Mesothelial cell of epicardium (in vitro differentiated cells): Measurements from ENCODE around the gene NAV2. TPM values are rescaled to one million over a fixed set of nuclear protein-coding genes. Genes with fewer than 3 reads are reported as not detected.

Source experiments
- DNase-seq, 2 experiments: peaks; one replicate each; pipeline ENCODE4 v3.0.0; 2021; ENCODE audit warnings: low spot score in 2 of 2; ENCODE audit not compliant: unreplicated experiment in 2 of 2
- H3K27ac Mint-ChIP-seq: 2 replicates; pipeline ENCODE4 v1.8.0; 2021; ENCODE audit warnings: mixed read lengths
- H3K27me3 Mint-ChIP-seq: 2 replicates; pipeline ENCODE4 v1.8.0; 2021; ENCODE audit warnings: low read depth, mixed read lengths
- H3K36me3 Mint-ChIP-seq: 2 replicates; pipeline ENCODE4 v1.8.0; 2021; ENCODE audit warnings: mixed read lengths
- H3K4me1 Mint-ChIP-seq: 2 replicates; pipeline ENCODE4 v1.8.0; 2021; ENCODE audit warnings: mixed read lengths
- H3K4me3 Mint-ChIP-seq: 2 replicates; pipeline ENCODE4 v1.8.0; 2021; ENCODE audit warnings: mild to moderate bottlenecking, moderate library complexity, mixed read lengths
- H3K9me3 Mint-ChIP-seq: 2 replicates; pipeline ENCODE4 v1.8.0; 2021; ENCODE audit warnings: mixed read lengths
- total RNA-seq: library from RNA; stranded (reverse); gene quantifications from 3 replicates; pipeline ENCODE4 v1.2.1, GENCODE V29; 2021
- TF ChIP-seq, protein P1 (sequence below): fragments of 200-600 bp; sonication (generic); IDR thresholded peaks from one replicate; pipeline ENCODE4 v1.5.0; 2021; ENCODE audit warnings: antibody characterized with exemption; ENCODE audit not compliant: unreplicated experiment

NAV2 gene
- total RNA-seq, 1 donor from 2014 or later, result 69.8 TPM

DNA sequence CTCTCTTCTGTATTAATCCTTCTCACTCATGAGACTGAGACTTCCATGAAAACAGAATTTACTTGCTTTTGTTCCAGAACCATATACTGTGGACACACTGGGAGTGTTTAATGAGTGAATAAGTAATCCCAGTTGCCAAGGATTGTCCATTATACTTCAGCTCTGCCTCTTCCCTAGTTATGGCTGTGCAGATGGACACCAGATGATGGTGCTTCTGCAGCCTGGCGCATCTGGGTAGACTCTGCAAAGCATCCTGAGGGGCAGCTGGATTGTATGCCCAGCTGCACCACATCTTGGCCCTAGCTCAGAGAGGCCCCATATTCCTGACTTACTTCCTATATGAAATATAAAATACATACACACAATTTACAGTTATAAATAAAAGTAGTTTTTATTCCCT lies 404.2 kb downstream of the NAV2 start:
- peaks cover 9% of the 10 kb centered on the region for H3K4me1 Mint-ChIP-seq
- peaks cover 37% of the 10 kb centered on the region for H3K36me3 Mint-ChIP-seq
- H3K27me3 Mint-ChIP-seq, result no peaks in the 10 kb centered on the region
- TF ChIP-seq, protein P1, sequence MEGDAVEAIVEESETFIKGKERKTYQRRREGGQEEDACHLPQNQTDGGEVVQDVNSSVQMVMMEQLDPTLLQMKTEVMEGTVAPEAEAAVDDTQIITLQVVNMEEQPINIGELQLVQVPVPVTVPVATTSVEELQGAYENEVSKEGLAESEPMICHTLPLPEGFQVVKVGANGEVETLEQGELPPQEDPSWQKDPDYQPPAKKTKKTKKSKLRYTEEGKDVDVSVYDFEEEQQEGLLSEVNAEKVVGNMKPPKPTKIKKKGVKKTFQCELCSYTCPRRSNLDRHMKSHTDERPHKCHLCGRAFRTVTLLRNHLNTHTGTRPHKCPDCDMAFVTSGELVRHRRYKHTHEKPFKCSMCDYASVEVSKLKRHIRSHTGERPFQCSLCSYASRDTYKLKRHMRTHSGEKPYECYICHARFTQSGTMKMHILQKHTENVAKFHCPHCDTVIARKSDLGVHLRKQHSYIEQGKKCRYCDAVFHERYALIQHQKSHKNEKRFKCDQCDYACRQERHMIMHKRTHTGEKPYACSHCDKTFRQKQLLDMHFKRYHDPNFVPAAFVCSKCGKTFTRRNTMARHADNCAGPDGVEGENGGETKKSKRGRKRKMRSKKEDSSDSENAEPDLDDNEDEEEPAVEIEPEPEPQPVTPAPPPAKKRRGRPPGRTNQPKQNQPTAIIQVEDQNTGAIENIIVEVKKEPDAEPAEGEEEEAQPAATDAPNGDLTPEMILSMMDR, result no peak
- DNase-seq, result no peak
- H3K27ac Mint-ChIP-seq, result no peak overlapping the region
- H3K4me3 Mint-ChIP-seq, result no peak overlapping the region
- H3K9me3 Mint-ChIP-seq, result no peaks in the 10 kb centered on the region

DNA sequence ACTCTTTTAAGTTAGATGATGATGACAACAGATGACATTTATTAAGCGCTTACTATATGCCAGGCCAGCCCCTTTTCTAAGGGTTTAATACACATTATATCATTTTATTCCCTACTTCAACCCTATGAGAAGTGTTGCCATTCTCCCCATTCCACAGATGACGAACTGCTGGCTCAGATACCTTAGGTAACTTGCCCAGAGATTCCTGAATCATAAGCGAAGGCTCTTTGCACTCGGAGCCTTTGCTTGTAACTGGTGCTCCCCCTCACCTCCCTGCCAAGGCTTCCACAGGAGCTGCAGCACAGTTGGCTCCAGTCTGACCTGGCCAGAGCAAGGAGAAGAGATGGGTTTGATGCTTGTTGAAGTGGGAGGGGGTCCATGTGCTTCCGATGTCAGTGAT lies 404.7 kb downstream of the NAV2 start:
- peaks cover 4% of the 10 kb centered on the region for H3K4me1 Mint-ChIP-seq
- no peaks in the 10 kb centered on the region for H3K27me3 Mint-ChIP-seq
- no peak overlapping the region for H3K4me3 Mint-ChIP-seq
- no peak overlapping the region for H3K27ac Mint-ChIP-seq
- H3K9me3 Mint-ChIP-seq, result no peaks in the 10 kb centered on the region
- H3K36me3 Mint-ChIP-seq, result peaks cover 37% of the 10 kb centered on the region
- DNase-seq, result no peak
- TF ChIP-seq, protein P1, result no peak

DNA sequence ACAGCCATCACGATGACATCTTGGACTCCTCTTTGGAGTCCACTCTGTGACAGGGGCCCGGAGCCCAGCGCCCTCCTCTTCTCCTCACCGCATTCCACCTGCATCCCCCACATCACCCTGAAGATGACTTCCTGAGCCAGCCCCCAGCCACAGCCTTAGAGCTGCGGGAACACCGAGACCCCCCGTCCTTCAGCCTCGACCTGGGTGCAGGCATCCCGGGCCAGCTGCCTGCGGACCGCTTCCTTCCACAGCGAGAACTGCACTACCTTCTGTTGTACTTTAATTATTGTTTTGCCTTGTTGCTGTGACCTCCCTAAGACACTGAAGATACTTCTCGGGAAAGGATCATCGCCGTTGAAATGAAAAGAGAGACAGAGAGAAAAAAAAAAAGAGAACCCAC lies 405.6 kb downstream of the NAV2 start:
- H3K27ac Mint-ChIP-seq, result no peak overlapping the region
- DNase-seq, result no peak
- H3K4me3 Mint-ChIP-seq, result no peak overlapping the region
- no peaks in the 10 kb centered on the region for H3K4me1 Mint-ChIP-seq
- peaks cover 35% of the 10 kb centered on the region for H3K36me3 Mint-ChIP-seq
- H3K27me3 Mint-ChIP-seq, result no peaks in the 10 kb centered on the region
- TF ChIP-seq, protein P1, result no peak
- H3K9me3 Mint-ChIP-seq, result no peaks in the 10 kb centered on the region

DNA sequence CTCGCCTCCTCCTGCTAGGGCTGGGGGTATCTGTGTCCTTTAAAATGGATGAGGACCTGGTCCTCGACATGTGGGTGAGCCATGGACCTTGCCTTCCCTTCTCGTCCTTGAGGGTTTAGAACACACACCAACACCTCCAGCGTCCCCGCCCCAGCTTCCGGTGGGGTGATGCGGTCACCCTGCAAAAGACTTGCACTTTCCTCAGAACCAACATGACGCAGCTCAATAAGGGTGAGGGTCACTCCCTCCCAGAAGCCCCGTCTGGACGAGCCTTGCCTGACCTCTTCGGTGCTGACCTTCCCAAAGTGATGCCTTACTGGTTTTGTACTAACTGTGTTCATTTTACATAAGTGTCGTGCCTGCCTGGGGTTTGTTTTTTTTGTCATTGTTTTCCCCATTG lies 406.7 kb downstream of the NAV2 start:
- TF ChIP-seq, protein P1, result no peak
- no peak overlapping the region for H3K4me3 Mint-ChIP-seq
- DNase-seq, result no peak
- peaks cover 33% of the 10 kb centered on the region for H3K36me3 Mint-ChIP-seq
- no peaks in the 10 kb centered on the region for H3K27me3 Mint-ChIP-seq
- no peaks in the 10 kb centered on the region for H3K9me3 Mint-ChIP-seq
- no peaks in the 10 kb centered on the region for H3K4me1 Mint-ChIP-seq
- H3K27ac Mint-ChIP-seq, result no peak overlapping the region

DNA sequence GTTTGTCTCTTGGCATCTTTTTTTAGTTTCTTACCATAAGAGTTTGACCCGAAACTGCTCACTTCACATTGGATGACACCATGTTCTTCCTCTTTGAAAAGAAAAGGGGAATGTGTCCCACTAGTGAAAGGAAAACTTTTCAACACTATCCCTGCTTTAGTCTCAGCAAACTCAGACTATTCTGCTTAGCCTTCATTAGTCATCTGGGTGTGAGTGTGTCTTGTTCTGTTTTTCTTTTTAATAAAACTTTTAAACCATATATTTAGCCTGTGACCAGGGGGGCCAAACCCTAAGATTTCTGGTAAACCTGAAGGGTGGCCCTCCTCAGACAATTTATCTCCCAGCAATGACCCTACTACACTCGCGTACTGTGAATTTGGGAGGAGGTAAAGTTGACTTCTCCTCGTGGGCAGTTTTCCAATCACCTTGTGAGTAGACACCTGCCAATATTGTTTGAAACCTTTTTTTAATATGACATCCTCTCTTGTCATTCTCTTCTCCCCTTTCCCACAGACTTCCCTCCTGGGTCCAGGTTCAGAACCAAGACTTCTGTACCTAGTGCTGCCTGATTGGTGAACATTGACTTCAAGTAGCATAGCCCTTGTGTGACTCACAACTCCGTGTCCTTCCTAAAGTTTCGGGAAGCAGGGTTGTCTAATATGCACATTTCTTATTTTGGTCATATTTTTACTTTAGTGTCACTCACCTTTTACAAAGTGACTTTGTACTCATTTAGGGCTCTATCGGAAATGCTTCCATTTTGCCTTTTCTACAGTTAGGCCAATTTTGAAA lies 407.7 kb downstream of the NAV2 start:
- TF ChIP-seq, protein P1, result no peak
- Mint-ChIP-seq H3K27me3 (no peaks in the 10 kb centered on the region), H3K27ac (no peak overlapping the region), H3K36me3 (peaks cover 29% of the 10 kb centered on the region), H3K9me3 (no peaks in the 10 kb centered on the region), H3K4me3 (no peak overlapping the region), H3K4me1 (no peaks in the 10 kb centered on the region)
- DNase-seq, result no peak

DNA sequence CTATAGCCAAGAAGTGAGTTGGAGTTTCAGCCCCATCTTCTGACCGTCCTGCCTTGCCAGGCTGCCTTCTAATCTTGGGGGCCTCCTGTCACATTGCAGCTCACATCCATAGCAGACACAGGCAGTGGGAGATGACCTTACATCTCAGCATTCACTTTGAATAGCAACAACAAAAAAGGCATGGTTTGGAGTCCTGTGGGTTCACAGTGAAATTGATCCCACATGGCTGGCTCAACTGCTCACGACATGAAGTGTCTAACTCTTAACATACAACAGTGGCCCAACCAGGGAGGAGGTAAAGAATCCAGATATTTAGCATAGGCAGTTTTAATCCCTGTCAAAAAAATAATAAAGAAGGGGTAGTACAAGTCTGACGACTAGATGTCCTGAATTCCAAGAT lies 409.5 kb downstream of the NAV2 start:
- Mint-ChIP-seq H3K27me3 (no peaks in the 10 kb centered on the region), H3K27ac (no peak overlapping the region), H3K4me3 (no peak overlapping the region), H3K9me3 (no peaks in the 10 kb centered on the region), H3K4me1 (no peaks in the 10 kb centered on the region), H3K36me3 (peaks cover 25% of the 10 kb centered on the region)
- no peak for DNase-seq
- TF ChIP-seq, protein P1, result no peak
